Testis (tissue), 2 donors: ENCODE measurements around the gene CCSER2.

ENCODE experiments used
- CTCF ChIP-seq, 3 experiments: fragments of 450-650 bp in 2 of 3; fragments of 200-600 bp in 1 of 3; sonication (generic) in 1 of 3; IDR thresholded peaks; one replicate each; pipeline ENCODE4 v1.5.1; 2016 to 2019; ENCODE audit warnings: antibody characterized with exemption in 3 of 3, mild to moderate bottlenecking in 2 of 3, moderate library complexity in 1 of 3
- POLR2A ChIP-seq: fragments of 450-650 bp; IDR thresholded peaks from one replicate; pipeline ENCODE4 v1.6.1; 2017; ENCODE audit warnings: antibody characterized with exemption, mild to moderate bottlenecking, moderate library complexity

GRCh38 chr10:84539216-84539615, 210.8 kb downstream of the CCSER2 start:
- no peak for TF ChIP-seq POLR2A
- no peak for TF ChIP-seq CTCF (IDR thresholded peaks at IDR 0.05)
